HG02623 (cell line): ENCODE measurements around the gene TGFBI.

ENCODE experiments used
- ATAC-seq: cut with Tn5 transposase; IDR thresholded peaks from one replicate; pipeline ENCODE4 v1.9.1; 2021; ENCODE audit warnings: moderate library complexity; ENCODE audit not compliant: unreplicated experiment

The TGFBI gene

GRCh38 chr5:136023958-136024541 is 4.7 kb upstream of the TGFBI start:
- no peak for ATAC-seq

GRCh38 chr5:136025900-136026299 is 2.9 kb upstream of the TGFBI start:
- ATAC-seq = no peak

DNA sequence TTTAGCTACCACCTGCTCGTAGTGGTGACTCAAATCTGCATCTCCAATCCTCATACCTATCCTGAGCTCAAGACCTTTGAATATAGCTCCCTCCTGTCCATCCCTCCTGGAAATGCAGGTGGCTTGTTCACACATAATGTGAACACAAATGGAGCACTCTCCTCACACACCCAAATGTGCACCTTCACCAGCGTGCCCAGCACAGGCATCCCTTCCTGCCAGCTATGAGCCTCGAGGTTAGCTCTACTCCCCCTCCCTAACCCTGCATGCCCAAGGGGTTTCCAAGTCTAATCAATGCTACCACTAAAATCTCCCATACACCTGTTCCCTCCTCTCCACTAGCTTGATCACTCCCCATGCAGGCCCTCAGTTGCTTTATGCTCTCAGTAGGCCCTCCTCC is 2.2 kb upstream of the TGFBI start:
- no peak for ATAC-seq

DNA sequence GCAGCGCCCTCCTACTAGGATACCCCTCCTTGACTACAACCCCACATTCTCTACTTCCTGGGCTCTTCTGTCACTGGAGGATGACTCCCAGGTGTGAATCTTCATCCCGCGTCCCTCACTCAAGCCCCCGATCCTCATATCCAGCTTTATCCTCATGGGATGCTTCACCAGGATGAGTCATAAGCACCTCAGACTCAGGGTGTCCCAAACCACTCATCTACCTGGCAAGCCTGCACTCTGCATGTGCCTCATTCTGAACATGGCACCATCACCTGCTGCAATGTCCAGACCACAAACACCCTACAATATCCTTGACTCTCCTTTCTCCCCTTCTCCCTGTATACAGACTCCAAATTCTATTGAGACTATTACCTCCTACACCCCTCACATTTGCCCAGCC is 1.5 kb upstream of the TGFBI start:
- no peak for ATAC-seq

GRCh38 chr5:136028090-136028489 is 698 bp upstream of the TGFBI start:
- ATAC-seq = no peak

DNA sequence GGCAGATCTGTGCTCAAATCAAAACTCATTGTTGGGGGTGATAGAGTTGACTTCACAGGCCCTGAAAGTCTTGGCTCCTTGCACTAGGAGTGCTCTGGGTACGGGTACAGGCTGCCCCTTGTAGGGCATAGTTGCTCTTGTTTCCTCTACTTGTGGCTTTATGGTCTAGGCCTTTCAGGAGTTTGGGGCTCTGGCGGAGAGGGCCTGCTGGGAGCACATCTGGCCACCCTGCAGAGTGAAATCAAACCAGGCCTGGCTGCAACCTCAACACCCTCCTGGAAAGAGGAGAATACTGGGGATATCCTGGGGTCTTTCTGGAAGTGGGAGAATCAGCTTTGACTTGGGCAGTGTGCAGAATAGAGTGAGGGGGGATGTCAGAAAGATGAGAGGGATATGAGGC is 1.5 kb downstream of the TGFBI start:
- no peak for ATAC-seq

- ATAC-seq = peak; percentile 41
These were observed 2.3 kb downstream of the TGFBI start for GRCh38 chr5:136030956-136031611.

DNA sequence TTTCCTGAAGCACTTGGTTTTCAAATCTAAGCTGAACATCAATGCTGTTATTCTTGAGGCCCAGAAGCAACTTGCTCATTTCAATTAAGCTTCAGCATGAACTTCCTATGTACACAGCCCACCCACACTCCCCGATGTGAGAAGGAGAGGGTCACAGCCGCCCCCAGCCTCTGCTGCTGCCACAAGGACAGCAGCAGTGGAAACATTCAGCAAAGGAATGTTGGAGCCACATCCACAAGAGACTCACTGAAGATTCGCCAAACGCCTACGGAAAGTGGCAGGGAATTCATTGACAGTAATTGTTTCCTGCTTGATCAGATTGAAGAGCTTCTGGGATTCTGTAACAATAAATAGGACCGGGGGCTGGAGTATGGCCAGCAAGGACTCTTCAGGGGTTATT is 2.9 kb downstream of the TGFBI start:
- ATAC-seq = no peak

DNA sequence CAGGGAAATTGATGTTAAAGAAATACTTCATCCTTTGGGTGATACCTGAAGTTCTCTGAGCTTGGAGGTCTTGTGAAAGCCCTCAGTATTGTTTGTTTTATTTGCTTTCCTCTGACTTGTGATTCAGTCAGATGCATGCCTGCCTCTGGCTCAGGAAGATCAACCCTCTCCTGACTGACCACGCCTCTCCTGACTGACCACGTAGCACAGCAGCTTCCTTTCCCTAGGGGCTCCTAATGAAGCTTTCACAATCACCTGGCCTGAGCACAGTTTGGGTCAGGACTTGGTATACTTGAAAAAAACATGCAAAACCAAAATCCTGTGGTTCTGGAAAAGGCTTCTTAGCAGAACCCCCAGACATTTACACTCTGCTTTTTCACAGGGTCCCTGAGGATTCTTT is 3.8 kb downstream of the TGFBI start:
- ATAC-seq = no peak

GRCh38 chr5:136033234-136033633 is 4.4 kb downstream of the TGFBI start:
- no peak for ATAC-seq

GRCh38 chr5:136033848-136034247 is 5.1 kb downstream of the TGFBI start:
- ATAC-seq = no peak

DNA sequence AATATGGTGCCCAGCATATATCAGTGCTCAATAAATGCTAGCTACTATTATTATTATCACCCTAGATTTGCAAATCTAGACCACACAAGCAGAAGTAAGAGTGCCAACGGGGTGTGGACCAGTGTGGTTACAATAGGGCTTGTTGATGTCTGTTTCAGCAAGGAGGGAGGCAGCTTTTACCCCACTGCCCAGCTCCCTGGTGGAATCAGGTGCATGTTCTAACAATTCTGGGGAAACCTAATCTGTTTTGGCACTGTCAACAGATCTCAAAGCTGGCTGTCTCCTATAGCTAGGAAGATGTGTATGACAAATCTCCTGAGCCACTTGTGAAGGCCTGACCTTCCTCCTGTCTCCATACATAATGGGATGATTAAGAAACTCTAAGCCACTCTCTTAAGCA is 5.7 kb downstream of the TGFBI start:
- ATAC-seq = no peak

DNA sequence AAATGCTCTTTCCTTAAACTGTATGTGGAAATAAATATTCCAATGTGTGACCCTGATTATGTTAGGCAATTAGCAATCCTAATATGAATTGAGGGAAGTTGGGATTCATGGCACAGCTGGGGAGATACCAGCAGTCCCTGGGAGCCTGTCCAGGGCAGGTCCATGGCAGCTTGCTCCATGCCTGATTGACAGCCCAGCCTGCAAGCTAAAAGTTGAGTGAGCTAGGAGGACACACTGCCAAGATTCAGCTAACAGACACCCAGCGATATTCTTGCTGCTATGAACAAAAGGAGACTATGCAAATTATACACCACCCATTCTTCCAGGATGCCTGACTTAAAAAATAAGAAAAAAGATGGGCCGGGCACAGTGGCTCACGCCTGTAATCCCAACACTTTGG is 6.2 kb downstream of the TGFBI start:
- ATAC-seq = no peak

DNA sequence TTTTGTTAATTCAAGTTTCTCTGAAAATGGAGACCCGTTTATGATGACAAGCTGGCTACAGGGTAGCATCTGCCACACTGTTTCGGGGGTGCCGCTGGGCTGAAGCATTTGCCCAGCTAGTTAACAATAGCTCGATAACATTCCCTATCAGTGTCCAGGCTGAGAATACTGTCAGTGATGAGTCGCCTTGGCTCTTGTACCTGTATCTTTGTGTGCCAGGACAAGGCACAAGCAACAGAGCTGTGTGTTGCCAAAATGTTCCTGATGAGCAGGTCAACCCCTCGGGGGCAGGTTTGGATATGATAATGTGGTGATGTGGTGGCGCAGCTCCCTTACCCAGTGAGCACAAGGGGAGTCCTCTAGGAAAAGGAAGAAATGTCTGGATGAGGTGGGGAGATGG is 7.0 kb downstream of the TGFBI start:
- ATAC-seq = no peak

DNA sequence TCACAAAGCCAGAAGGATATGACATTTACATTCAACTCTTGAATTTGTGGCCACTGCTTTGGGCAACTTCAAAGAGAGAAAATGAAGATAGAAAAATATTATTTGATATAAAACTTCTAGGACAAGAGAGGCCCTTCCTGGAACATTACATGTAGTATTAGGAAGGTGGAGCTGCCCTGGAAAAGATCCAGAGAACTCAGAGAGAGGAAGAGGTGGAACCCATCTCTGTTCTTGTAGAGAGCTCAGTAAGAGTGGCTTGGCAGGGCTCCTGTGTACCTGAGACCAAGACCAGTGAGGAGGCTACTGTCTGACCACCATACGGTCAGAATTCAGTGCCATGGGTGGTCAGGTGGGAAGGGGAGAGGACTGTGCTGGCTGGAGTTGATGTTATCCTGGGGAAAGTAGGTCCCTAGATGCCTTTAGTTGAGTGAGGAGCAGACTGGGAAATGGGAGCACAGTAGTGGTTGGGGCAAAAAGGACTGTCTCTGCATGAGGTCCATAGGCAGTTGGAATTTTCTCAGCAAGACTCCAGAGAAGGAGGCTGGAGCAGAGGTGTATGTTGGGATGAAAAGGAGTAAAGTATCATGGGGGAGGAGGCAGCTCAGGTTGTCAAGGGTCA is 7.6 kb downstream of the TGFBI start:
- ATAC-seq = no peak

DNA sequence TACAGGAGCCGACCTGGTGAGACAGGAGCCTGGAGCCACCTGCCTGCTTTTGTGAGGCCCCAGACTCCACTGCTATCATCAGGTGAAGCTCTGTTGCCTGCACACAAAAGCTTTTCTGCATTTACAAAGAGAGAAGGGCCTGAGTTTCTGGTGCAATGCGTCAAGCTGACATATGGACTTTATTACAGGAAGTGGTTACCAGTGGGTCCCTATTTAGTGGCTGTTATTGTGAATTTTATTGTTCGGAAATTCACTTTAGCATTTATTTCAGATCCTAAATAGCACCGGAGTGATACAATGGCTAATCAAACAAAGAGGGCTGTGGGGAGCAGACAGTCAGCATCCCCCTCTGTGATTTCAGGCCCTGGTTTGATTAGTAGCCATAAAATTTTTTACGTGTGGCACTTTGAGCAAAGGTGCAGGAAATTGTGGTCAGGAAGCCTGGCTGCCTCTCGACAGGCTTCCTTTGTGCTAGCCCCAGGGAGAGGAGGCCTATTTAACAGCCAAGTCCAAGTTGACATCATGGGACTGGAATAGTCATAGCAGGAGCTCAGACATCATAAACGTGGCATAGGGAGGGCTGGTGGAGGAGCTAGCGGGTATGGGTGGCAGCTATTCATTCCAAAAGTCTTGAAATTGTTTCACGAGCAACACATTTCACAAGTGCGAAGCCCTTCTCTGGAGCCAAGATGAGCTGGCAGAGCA is 8.4 kb downstream of the TGFBI start:
- no peak for ATAC-seq

DNA sequence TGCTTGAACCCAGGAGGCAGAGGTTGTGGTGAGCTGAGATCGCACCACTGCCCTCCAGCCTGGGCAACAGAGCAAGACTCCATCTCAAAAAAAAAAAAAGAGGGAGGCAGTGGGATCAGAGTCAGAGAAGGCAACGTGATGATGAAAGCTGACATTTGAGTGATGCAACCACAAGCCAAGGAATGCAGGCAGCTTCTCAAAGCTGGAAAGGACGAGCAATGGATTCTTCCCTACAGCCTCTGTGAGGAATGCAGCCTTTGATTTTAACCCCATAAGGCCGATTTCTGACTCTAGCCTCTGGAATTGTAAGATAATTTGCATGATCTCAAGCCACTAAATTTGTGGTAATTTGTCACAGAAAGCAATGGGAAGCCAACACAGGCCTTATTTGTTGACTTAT is 9.8 kb downstream of the TGFBI start:
- no peak for ATAC-seq

DNA sequence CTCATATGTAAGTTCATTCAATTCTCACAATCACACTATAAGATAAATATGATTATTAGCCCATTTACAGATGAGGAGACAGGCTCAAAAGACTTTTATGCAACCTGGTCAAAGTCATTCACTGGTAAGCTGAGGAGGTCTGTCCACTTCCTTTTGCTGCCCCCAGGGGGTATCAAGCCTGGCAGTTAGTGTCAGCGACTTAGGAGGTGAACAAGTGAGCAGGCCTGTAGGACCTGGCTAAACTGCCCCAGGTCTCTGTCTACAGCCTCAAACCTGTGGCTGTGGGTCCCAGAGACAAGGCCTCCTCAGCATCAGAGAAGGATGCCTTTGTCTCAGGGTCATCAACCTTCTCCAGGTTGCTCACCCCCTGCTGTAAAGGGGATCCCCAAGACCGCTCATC is 10.4 kb downstream of the TGFBI start:
- ATAC-seq = no peak

DNA sequence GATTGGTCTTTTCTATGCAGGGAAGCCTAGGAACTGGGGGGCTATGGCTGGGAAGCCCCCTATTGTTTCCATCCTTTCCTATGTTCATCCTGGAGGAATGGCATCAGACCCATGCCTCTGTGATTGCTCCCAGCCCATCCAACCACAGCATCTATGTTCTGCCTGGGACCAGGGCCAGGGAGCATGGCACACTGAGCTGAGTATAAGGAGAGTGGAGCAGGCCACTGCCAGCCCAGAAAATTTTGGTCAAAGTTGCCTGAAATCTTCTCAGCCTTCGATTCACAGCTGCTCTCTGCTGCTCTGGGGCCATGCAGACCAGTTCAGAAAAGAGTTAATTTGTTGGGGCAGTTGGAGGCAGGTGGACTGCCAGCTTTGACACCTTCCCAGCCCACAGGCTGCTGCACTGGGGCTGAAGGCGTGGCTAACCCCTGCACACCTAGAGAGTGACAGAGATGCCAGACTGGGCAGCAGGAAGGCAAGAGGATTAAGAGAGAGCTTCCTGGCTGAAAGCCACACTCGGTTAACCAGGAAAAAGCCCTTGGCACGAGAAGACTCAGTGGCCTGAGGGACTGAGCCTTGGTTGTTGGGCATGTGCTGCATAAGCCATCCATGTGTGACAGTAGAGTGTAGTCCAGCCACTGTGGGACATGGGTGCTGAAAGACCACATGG is 12.1 kb downstream of the TGFBI start:
- ATAC-seq = no peak

GRCh38 chr5:136042156-136042555 is 13.4 kb downstream of the TGFBI start:
- ATAC-seq = no peak

DNA sequence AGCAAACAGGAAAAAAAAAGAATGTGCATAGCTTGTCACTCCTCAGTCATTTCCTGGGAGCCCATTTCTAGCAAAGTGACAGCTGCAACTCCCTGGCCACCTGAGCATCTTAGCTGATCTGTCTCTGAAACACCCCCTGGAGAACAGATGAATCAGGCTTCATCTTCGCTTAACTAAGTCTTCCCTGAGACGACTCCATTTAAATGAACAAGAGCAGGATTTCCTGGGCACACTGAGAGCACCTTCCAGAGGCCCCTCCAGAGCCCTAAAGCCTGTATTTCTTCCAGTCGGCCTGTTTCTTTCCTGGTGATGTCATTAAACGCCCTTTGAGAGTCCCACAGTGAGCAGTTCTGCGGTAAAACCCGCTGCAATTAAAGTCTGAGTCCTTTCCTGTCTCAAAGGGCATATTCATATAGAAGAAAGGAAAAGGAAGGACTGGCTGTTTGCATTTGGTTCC is 13.9 kb downstream of the TGFBI start:
- no peak for ATAC-seq
